Measurements from ENCODE around the gene NRG3.
"Not testable (repeated sequence)": the region's sequence is repeated elsewhere in the genome, so short reads cannot be mapped to it uniquely, and the experiment has no call there.

DNA sequence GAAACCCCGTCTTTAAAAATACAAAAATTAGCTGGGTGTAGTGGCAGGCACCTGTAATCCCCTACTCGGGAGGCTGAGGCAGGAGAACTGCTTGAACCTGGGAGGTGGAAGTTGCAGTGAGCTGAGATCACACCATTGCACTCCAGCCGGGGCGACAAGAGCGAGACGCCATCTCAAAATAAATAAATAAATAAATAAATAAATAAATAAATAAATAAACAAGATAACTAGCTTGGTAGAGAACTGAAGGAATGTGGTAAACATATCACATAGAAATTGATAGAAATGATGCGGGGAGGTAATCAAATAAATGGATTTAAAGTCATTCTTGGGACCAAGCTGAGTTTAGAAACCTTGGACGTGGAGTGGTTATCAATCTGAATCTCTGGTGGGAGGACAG, 1131.5 kb downstream of the NRG3 start:
- TF ChIP-seq, protein P1, sequence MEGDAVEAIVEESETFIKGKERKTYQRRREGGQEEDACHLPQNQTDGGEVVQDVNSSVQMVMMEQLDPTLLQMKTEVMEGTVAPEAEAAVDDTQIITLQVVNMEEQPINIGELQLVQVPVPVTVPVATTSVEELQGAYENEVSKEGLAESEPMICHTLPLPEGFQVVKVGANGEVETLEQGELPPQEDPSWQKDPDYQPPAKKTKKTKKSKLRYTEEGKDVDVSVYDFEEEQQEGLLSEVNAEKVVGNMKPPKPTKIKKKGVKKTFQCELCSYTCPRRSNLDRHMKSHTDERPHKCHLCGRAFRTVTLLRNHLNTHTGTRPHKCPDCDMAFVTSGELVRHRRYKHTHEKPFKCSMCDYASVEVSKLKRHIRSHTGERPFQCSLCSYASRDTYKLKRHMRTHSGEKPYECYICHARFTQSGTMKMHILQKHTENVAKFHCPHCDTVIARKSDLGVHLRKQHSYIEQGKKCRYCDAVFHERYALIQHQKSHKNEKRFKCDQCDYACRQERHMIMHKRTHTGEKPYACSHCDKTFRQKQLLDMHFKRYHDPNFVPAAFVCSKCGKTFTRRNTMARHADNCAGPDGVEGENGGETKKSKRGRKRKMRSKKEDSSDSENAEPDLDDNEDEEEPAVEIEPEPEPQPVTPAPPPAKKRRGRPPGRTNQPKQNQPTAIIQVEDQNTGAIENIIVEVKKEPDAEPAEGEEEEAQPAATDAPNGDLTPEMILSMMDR (IDR thresholded peaks at IDR 0.05) = not testable (repeated sequence)
- TF ChIP-seq POLR2A (IDR thresholded peaks at IDR 0.05) = not testable (repeated sequence)

Measured in ovary (tissue), 3 donors.